C4-2B (cell line): Measurements from ENCODE around the gene CRPPA.

Experiments
- ZFX ChIP-seq: fragments of 450-650 bp; IDR thresholded peaks from 2 replicates; pipeline ENCODE4 v1.6.1; 2017
- TF ChIP-seq, protein P1 (sequence below): fragments of 450-650 bp; conservative IDR thresholded peaks from 2 replicates; pipeline ENCODE4 v1.5.1; 2017; ENCODE audit warnings: mild to moderate bottlenecking

DNA sequence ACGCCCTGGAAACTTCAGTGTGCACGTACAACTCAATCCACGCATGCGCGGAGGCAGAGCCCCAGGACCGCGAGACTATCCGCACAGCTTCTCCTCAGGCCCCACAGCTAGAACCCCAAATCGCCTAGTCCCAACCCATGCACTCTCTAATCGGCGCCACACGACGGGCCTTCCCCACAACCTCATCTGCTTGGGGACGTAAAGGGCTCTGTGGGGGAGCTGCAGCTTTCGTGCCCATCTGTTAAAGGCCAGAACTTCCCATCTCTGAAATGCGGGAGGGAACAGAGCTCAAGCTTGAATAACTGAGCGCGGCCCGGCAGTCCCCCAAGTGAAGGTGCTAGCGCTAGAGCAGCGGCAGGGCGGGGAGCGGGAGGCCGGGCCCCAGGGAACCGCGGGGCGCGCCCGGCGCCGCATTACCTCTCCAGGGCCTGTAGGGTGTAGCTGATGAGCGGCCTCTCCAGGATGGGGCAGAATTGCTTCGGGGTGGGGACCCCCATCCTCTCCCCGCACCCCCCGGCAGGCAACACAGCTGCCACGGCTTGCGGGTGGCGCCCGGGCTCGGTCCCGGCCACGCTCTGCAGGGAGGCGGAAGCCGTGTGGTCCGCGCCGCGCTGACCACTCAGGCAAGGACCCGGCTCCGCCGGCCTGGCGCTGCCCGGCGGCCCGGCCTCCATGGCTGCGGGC lies 547 bp downstream of the CRPPA start:
- TF ChIP-seq, protein P1, sequence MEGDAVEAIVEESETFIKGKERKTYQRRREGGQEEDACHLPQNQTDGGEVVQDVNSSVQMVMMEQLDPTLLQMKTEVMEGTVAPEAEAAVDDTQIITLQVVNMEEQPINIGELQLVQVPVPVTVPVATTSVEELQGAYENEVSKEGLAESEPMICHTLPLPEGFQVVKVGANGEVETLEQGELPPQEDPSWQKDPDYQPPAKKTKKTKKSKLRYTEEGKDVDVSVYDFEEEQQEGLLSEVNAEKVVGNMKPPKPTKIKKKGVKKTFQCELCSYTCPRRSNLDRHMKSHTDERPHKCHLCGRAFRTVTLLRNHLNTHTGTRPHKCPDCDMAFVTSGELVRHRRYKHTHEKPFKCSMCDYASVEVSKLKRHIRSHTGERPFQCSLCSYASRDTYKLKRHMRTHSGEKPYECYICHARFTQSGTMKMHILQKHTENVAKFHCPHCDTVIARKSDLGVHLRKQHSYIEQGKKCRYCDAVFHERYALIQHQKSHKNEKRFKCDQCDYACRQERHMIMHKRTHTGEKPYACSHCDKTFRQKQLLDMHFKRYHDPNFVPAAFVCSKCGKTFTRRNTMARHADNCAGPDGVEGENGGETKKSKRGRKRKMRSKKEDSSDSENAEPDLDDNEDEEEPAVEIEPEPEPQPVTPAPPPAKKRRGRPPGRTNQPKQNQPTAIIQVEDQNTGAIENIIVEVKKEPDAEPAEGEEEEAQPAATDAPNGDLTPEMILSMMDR: no peak
- no peak for TF ChIP-seq ZFX
